Spleen (tissue), 11 donors: ENCODE results near the gene PAX7. TPM values are rescaled to one million over a fixed set of nuclear protein-coding genes. Genes with fewer than 3 reads are reported as not detected.

Experiments used
- DNase-seq: peaks from one replicate; pipeline ENCODE4 v3.0.0-alpha.2; 2020
- H3K27ac ChIP-seq, 8 donors: fragments of 200-600 bp; sonication (generic) in 7 of 8; 1 replicate in 4 of 8; 2 replicates in 4 of 8; pipeline versions ENCODE4 v1.5.0 to v1.8.0; 2016 to 2021; ENCODE audit warnings: inconsistent platforms in 4 of 8, mild to moderate bottlenecking in 4 of 8, moderate library complexity in 1 of 8
- H3K27me3 ChIP-seq, 7 donors: fragments of 200-600 bp; sonication (generic) in 6 of 7; replicated peaks in 1 of 7; 1 replicate in 4 of 7; 2 replicates in 3 of 7; pipeline versions ENCODE4 v1.5.0 to v1.8.0; 2016 to 2021; ENCODE audit warnings: inconsistent platforms in 3 of 7, mild to moderate bottlenecking in 1 of 7
- H3K36me3 ChIP-seq, 6 donors: fragments of 200-600 bp; sonication (generic) in 5 of 6; 1 replicate in 4 of 6; 2 replicates in 2 of 6; pipeline versions ENCODE4 v1.5.0 to v1.8.0; 2016 to 2021; ENCODE audit warnings: inconsistent platforms in 2 of 6
- H3K4me1 ChIP-seq, 6 donors: fragments of 200-600 bp; sonication (generic) in 5 of 6; 1 replicate in 3 of 6; 2 replicates in 3 of 6; pipeline versions ENCODE4 v1.5.0 to v1.8.0; 2016 to 2021; ENCODE audit warnings: inconsistent platforms in 3 of 6
- H3K4me3 ChIP-seq, 8 donors: fragments of 200-600 bp; sonication (generic) in 7 of 8; 1 replicate in 4 of 8; 2 replicates in 4 of 8; pipeline versions ENCODE4 v1.5.0 to v1.8.0; 2016 to 2021; ENCODE audit warnings: inconsistent platforms in 4 of 8, mild to moderate bottlenecking in 4 of 8, moderate library complexity in 2 of 8
- H3K9me3 ChIP-seq, 8 donors: fragments of 200-600 bp; sonication (generic) in 7 of 8; 1 replicate in 4 of 8; 2 replicates in 4 of 8; pipeline versions ENCODE4 v1.5.0 to v1.8.0; 2016 to 2021; ENCODE audit warnings: inconsistent platforms in 4 of 8
- POLR2A ChIP-seq, 3 donors: fragments of 450-650 bp; IDR thresholded peaks; one replicate each; pipeline ENCODE4 v1.5.1; 2017; ENCODE audit warnings: antibody characterized with exemption in 3 of 3, mild to moderate bottlenecking in 1 of 3
- POLR2AphosphoS5 ChIP-seq, 3 donors: sonication (generic); formaldehyde crosslinking; IDR thresholded peaks; one replicate each; pipeline ENCODE4 v1.5.1; 2017; ENCODE audit warnings: antibody characterized with exemption in 3 of 3
- WGBS, 5 donors: extraction: QIAGEN DNeasy Blood & Tissue Kit in 3 of 5; methylation state at CpG; one replicate each; pipeline versions ENCODE4 v1.1.5 to v1.1.7; 2013 to 2018; 5-methylcytosine and 5-hydroxymethylcytosine counted together
- intact Hi-C: fragments of 100-400 bp; cut with DNase I; formaldehyde crosslinking; loops from one replicate; pipeline ENCODE4 v1.15.0; 2023; ENCODE audit warnings: low total_unique reads
- polyA plus RNA-seq, 3 donors: library from polyadenylated mRNA; stranded (reverse); fragments of 200-250 nt; gene quantifications; one replicate each; pipeline ENCODE4 v1.2.1, GENCODE V29; 2013
- total RNA-seq, 7 donors: library from RNA; depleted of rRNA in 3 of 7; stranded (reverse); fragments of >200 nt in 3 of 7; fragmentation: NEBNext Ultra II Directional in 4 of 7; extraction: Animal tissue kit (Norgen Biotek cat#: 25700) in 4 of 7; gene quantifications; one replicate each; pipeline versions ENCODE4 v1.1.0 to v1.2.1, GENCODE V29; 2016 to 2021
- TF ChIP-seq, protein P1 (sequence below), 11 experiments: fragments of 200-600 bp in 7 of 11; fragments of 450-650 bp in 4 of 11; sonication (generic) in 4 of 11; IDR thresholded peaks in 8 of 11; conservative IDR thresholded peaks in 3 of 11; 1 replicate in 7 of 11; 2 replicates in 4 of 11; pipeline versions ENCODE4 v1.4.0 to v1.8.0; 2016 to 2021; ENCODE audit warnings: antibody characterized with exemption in 11 of 11, inconsistent platforms in 4 of 11, mild to moderate bottlenecking in 1 of 11
- donor health status: healthy with polysubstance abuse.
- donor health status: DM: no; HTN: no; CAD: no; lungs with moderate emphysema.
- donor health status: DM: no; HTN: no; CAD: no.
- donor health status: Bipolar disorder and iron deficiency.
- donor health status: healthy.
- donor health status: DM: no; HTN: no; CAD: no.
- donor health status: DM: yes; HTN: yes; CAD: no.

PAX7 gene
- total and polyA plus RNA-seq, 10 donors, result not detected

DNA sequence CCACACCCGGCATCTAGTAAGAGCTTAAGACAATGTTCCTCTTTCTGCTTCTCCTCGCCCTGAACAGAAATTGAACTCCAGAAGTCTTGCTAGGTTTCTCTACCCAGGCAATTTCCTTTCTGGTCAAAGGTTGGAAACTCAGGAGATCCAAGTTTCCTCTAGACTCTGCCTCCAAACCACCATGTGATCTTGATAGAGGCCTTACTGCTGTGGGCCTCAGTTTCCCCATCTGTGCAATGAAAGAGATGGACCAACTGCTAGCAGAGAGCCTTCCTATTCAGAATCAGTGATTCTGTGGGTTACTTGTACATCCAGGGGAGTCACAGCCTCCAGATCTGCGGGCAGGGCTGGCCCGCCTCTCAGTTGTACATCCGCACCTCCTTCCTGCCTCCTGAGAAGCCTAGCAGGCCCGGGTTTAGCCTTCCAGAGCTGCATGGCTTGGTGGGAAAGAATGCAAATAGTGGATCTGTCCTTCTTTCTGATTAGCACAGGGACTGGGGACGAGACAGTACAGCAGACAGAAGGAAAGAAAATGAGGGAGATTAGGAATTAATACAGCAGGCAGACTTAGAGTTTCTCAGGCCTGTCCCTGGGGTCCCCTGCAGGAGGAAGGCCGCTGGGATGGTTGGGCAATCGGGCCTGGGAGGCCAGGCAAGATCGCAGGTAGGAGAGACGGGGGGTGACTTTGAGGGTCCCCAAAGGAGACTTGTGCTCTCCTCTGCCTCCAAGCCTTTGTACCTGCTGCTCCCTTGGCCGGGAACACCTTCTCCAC lies 83.9 kb downstream of the PAX7 start:
- Histone ChIP-seq H3K4me3 (no peak overlapping the region), H3K4me1 (peaks cover 0 to 16% (median 3%) of the 10 kb centered on the region in 6 donors), H3K36me3 (no peaks in the 10 kb centered on the region), H3K27me3 (peaks cover 0 to 95% (median 35%) of the 10 kb centered on the region in 7 donors), H3K9me3 (no peaks in the 10 kb centered on the region), H3K27ac (no peak overlapping the region)
- TF ChIP-seq, protein P1, sequence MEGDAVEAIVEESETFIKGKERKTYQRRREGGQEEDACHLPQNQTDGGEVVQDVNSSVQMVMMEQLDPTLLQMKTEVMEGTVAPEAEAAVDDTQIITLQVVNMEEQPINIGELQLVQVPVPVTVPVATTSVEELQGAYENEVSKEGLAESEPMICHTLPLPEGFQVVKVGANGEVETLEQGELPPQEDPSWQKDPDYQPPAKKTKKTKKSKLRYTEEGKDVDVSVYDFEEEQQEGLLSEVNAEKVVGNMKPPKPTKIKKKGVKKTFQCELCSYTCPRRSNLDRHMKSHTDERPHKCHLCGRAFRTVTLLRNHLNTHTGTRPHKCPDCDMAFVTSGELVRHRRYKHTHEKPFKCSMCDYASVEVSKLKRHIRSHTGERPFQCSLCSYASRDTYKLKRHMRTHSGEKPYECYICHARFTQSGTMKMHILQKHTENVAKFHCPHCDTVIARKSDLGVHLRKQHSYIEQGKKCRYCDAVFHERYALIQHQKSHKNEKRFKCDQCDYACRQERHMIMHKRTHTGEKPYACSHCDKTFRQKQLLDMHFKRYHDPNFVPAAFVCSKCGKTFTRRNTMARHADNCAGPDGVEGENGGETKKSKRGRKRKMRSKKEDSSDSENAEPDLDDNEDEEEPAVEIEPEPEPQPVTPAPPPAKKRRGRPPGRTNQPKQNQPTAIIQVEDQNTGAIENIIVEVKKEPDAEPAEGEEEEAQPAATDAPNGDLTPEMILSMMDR (IDR thresholded peaks at IDR 0.05 in 8 of 11, conservative IDR thresholded peaks at IDR 0.05 in 3 of 11), result no peak
- TF ChIP-seq POLR2A (IDR thresholded peaks at IDR 0.05) (no peak), POLR2AphosphoS5 (IDR thresholded peaks at IDR 0.05) (no peak)
- intact Hi-C loops, result no loop called here
- WGBS, 5 donors, result 66 to 83% (median 72%) methylated on average over 12 of the region's 12 CpGs
- no peak for DNase-seq

DNA sequence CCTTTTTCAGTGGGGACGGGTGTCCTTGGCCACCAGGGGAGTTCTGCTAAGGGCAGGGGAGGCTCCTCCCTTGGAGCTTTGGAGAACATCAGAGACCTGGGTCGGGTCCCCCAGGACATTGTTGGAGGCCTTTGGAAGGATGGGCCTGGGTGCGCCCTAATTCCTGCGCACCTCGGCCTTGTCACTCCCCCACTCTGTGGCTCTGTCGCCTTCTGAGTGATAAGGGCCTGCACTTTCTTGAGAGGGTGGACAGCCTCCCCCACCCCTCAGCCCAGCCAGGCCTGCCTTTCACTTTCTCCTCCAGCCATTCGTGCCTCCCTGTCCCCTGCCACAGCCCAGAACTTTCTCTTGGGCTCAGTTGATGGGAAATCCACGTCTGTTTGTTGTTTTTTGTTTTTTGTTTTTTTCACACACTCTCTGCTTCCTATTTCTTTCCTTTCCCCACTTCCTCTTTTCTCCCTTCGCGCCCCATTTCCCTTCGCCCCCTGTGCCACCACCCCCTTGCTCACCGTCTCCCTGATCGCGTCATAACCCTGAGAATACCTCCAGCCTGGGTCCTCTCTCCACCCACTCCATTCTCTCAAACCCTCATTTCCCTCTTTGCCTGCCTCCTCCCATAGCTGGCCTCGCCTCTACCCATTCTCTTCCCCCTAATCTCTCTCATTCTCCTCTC lies 85.6 kb downstream of the PAX7 start:
- no peak overlapping the region for H3K4me3 ChIP-seq
- WGBS, 5 donors, result 21 to 27% (median 26%) methylated on average over 15 of the region's 15 CpGs
- H3K36me3 ChIP-seq, result no peaks in the 10 kb centered on the region
- H3K27ac ChIP-seq, result no peak overlapping the region
- peaks cover 0 to 16% (median 3%) of the 10 kb centered on the region in 6 donors for H3K4me1 ChIP-seq
- TF ChIP-seq, protein P1 (IDR thresholded peaks at IDR 0.05 in 8 of 11, conservative IDR thresholded peaks at IDR 0.05 in 3 of 11), result no peak
- no peak for TF ChIP-seq POLR2A (IDR thresholded peaks at IDR 0.05)
- no peak for DNase-seq
- intact Hi-C loops, result no loop called here
- peaks cover 0 to 95% (median 42%) of the 10 kb centered on the region in 7 donors for H3K27me3 ChIP-seq
- H3K9me3 ChIP-seq, result no peaks in the 10 kb centered on the region

DNA sequence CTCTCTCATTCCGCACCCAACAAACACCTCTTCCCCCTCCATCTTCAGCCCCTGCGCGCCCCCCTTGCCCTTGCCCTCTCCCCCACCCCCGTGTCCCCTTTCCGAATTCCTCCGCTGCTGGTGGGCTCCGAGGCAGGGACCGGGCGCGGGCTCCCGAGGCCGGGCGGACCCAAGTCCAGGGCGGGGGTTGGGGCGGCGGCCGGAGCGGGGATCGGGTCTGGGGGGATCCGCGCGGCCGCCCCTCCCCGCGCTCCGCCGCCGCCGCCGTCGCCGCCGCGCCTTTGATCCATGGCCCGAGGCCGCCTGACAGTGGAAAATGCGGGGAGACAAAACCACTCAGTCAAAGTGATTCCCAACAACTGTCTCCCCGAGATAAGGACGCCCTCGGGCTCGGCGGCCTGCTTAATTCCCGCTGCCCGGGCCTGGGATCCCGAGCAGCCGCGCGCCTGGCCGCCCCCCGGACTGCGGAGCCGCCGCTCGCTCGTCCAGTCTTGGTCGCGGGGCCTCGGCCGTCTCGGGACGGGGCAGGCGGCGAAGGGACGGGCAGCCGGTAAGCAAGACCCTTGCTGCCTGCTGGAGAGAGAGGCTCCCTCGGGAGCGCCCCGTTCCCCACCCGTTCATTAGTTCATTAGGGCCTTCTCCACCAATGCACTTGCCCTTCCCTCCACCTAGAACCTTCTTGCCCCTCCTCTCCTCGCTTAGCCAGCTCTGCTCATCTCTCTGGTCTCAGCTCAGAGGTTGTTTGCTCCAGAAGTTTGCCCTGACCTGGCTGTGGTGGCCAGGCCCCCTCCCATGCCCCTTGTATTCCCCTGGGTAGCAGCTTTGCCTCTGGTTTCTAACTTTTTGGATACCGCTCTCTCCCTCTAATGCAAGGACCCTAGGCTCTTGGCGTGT lies 86.4 kb downstream of the PAX7 start:
- Histone ChIP-seq H3K9me3 (no peaks in the 10 kb centered on the region), H3K36me3 (no peaks in the 10 kb centered on the region), H3K4me3 (no peak overlapping the region), H3K27me3 (peaks cover 0 to 95% (median 42%) of the 10 kb centered on the region in 7 donors), H3K4me1 (peaks cover 0 to 16% (median 3%) of the 10 kb centered on the region in 6 donors), H3K27ac (no peak overlapping the region)
- no peak for DNase-seq
- 8 to 11% (median 9%) methylated on average over 51 to 72 of the region's 72 CpGs for WGBS, 5 donors
- TF ChIP-seq, protein P1 (IDR thresholded peaks at IDR 0.05 in 8 of 11, conservative IDR thresholded peaks at IDR 0.05 in 3 of 11), result no peak
- TF ChIP-seq POLR2AphosphoS5 (IDR thresholded peaks at IDR 0.05) (no peak), POLR2A (IDR thresholded peaks at IDR 0.05) (no peak)
- intact Hi-C loops, result no loop called here
